OCI-LY1 (cell line): Measurements from ENCODE around the gene DENND4A.

Source experiments
- H2AFZ ChIP-seq: fragments of 200-600 bp; sonication (generic), shearing (Covaris generic); 2 replicates; pipeline ENCODE4 v1.6.0; 2014; ENCODE audit warnings: antibody characterized with exemption, mild to moderate bottlenecking, low read length
- H3F3A ChIP-seq: fragments of 200-600 bp; sonication (generic), shearing (Covaris generic); 2 replicates; pipeline ENCODE4 v1.6.0; 2014; ENCODE audit warnings: mild to moderate bottlenecking, antibody characterized with exemption, low read length, moderate library complexity; ENCODE audit not compliant: insufficient read depth
- H3K27ac ChIP-seq: fragments of 200-600 bp; sonication (generic); 2 replicates; pipeline ENCODE4 v1.5.1; 2014; ENCODE audit warnings: low read length, mixed run types, mild to moderate bottlenecking, low read depth; ENCODE audit not compliant: poor library complexity, severe bottlenecking
- H3K27me3 ChIP-seq: fragments of 200-600 bp; sonication (generic); 2 replicates; pipeline ENCODE4 v1.6.0; 2014; ENCODE audit warnings: antibody characterized with exemption, mild to moderate bottlenecking, low read length, moderate library complexity; ENCODE audit not compliant: insufficient read depth
- H3K36me3 ChIP-seq: fragments of 200-600 bp; sonication (generic); 2 replicates; pipeline ENCODE4 v1.6.1; 2014; ENCODE audit warnings: mild to moderate bottlenecking, antibody characterized with exemption, low read length, moderate library complexity, mixed read lengths; ENCODE audit not compliant: insufficient read depth
- H3K4me1 ChIP-seq: fragments of 200-600 bp; sonication (generic); 2 replicates; pipeline ENCODE4 v1.5.1; 2014; ENCODE audit warnings: mild to moderate bottlenecking, low read length, moderate library complexity; ENCODE audit not compliant: insufficient read depth, severe bottlenecking
- H3K4me2 ChIP-seq: fragments of 200-600 bp; sonication (generic), shearing (Covaris generic); 2 replicates; pipeline ENCODE4 v1.6.1; 2014; ENCODE audit warnings: low read length
- H3K4me3 ChIP-seq: fragments of 200-600 bp; sonication (generic); 2 replicates; pipeline ENCODE4 v1.5.1; 2014; ENCODE audit warnings: low read length, low read depth, mild to moderate bottlenecking, mixed read lengths; ENCODE audit not compliant: poor library complexity, severe bottlenecking
- H3K79me2 ChIP-seq: fragments of 200-600 bp; shearing (Covaris generic); 2 replicates; pipeline ENCODE4 v1.6.1; 2016; ENCODE audit warnings: mixed run types, low read length, mixed read lengths; ENCODE audit not compliant: insufficient read depth
- H3K9ac ChIP-seq: fragments of 200-600 bp; sonication (generic), shearing (Covaris generic); 2 replicates; pipeline ENCODE4 v1.6.1; 2014; ENCODE audit warnings: mild to moderate bottlenecking, low read length, mixed read lengths
- H3K9me2 ChIP-seq: fragments of 200-600 bp; sonication (generic), shearing (Covaris generic); 2 replicates; pipeline ENCODE4 v1.6.1; 2014; ENCODE audit warnings: low read depth, mild to moderate bottlenecking, low read length, mixed read lengths
- H3K9me3 ChIP-seq: fragments of 200-600 bp; shearing (Covaris generic); 2 replicates; pipeline ENCODE4 v1.6.1; 2014; ENCODE audit warnings: low read length, mixed read lengths
- H4K20me1 ChIP-seq: fragments of 200-600 bp; sonication (generic), shearing (Covaris generic); 2 replicates; pipeline ENCODE4 v1.6.0; 2016; ENCODE audit warnings: mild to moderate bottlenecking, low read length; ENCODE audit not compliant: insufficient read depth
- CTCF ChIP-seq: fragments of 200-600 bp; sonication (generic), shearing (Covaris generic); IDR thresholded peaks from 2 replicates; pipeline ENCODE4 v1.5.1; 2017; ENCODE audit warnings: mild to moderate bottlenecking, antibody characterized with exemption, low read length, moderate library complexity, mixed read lengths
- EZH2 ChIP-seq: fragments of 200-600 bp; sonication (generic), shearing (Covaris generic); IDR thresholded peaks from 2 replicates; pipeline ENCODE4 v1.8.0; 2017; ENCODE audit warnings: borderline replicate concordance, mixed run types, mild to moderate bottlenecking, antibody characterized with exemption, low read length, moderate library complexity, mixed read lengths

The DENND4A gene

GRCh38 chr15:65822316-65822715 is 30.2 kb upstream of the DENND4A start:
- Histone ChIP-seq H3K4me3 (no peak overlapping the region), H3K27ac (no peak overlapping the region), H3K9ac (no peak overlapping the region), H3K79me2 (no peaks in the 10 kb centered on the region), H3K4me2 (no peak overlapping the region), H3K36me3 (no peaks in the 10 kb centered on the region), H3F3A (0 out of 2 replicates have a peak, but pooled peaks cover 6% of the 10 kb centered on the region), H2AFZ (no peak overlapping the region), H3K9me2 (no peaks in the 10 kb centered on the region), H4K20me1 (no peaks in the 10 kb centered on the region), H3K27me3 (no peaks in the 10 kb centered on the region), H3K9me3 (no peaks in the 10 kb centered on the region), H3K4me1 (peaks cover 21% of the 10 kb centered on the region)
- no peak for TF ChIP-seq EZH2
- no peak for TF ChIP-seq CTCF

DNA sequence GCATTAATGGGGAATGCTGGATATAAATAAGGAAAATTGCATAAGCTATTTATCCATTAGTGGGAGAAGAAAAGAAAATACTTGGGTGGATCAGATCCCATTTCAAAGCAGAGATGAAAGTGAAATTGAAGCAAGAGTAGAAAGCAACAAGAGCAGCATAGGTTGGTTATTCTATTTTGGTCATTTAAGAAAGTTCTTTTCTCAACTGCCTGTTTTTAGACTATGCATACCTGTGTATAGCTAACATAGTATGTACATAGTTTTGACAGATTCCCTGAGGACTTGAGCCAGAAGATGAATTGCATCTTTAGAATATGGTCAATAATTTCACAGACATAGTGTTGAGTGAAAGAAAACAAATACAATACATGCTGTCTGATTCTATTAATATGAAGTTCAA is 29.0 kb upstream of the DENND4A start:
- no peaks in the 10 kb centered on the region for H3K36me3 ChIP-seq
- TF ChIP-seq CTCF = no peak
- TF ChIP-seq EZH2 = no peak
- H3F3A ChIP-seq = 0 out of 2 replicates have a peak, but pooled peaks cover 6% of the 10 kb centered on the region
- H3K4me1 ChIP-seq = peaks cover 16% of the 10 kb centered on the region
- H3K27me3 ChIP-seq = no peaks in the 10 kb centered on the region
- H3K9me2 ChIP-seq = no peaks in the 10 kb centered on the region
- no peaks in the 10 kb centered on the region for H3K9me3 ChIP-seq
- no peaks in the 10 kb centered on the region for H3K79me2 ChIP-seq
- H3K4me3 ChIP-seq = no peak overlapping the region
- H2AFZ ChIP-seq = no peak overlapping the region
- no peak overlapping the region for H3K4me2 ChIP-seq
- no peak overlapping the region for H3K9ac ChIP-seq
- no peaks in the 10 kb centered on the region for H4K20me1 ChIP-seq
- no peak overlapping the region for H3K27ac ChIP-seq

- Histone ChIP-seq H3K27ac (no peak overlapping the region), H3K9me2 (no peaks in the 10 kb centered on the region)
Measured at GRCh38 chr15:65819563-65819960, 27.5 kb upstream of the DENND4A start.

More at GRCh38 chr15:65819563-65819960, 27.5 kb upstream of the DENND4A start:
- Histone ChIP-seq H3K9ac (no peak overlapping the region), H4K20me1 (no peaks in the 10 kb centered on the region), H3K9me3 (no peaks in the 10 kb centered on the region), H2AFZ (no peak overlapping the region), H3K4me1 (peaks cover 16% of the 10 kb centered on the region), H3K79me2 (no peaks in the 10 kb centered on the region), H3K4me2 (no peak overlapping the region; the same call in 1 of the 2 replicates), H3K4me3 (no peak overlapping the region), H3F3A (0 out of 2 replicates have a peak, but pooled peaks cover 6% of the 10 kb centered on the region), H3K36me3 (no peaks in the 10 kb centered on the region), H3K27me3 (no peaks in the 10 kb centered on the region)
- TF ChIP-seq CTCF (no peak), EZH2 (no peak)
